Mucosa of descending colon (tissue), 3 donors: Measurements from ENCODE around the gene FAM200C. TPM values are rescaled to one million over a fixed set of nuclear protein-coding genes. Genes with fewer than 3 reads are reported as not detected.

Source experiments
- ATAC-seq: fragments of 200-7000 bp; cut with Tn5 transposase; one replicate; pipeline ENCODE4 v1.9.1; 2020; ENCODE audit warnings: mild to moderate bottlenecking, moderate library complexity
- DNase-seq, 3 donors: peaks; one replicate each; pipeline ENCODE4 v3.0.0-alpha.2; 2020
- H3K36me3 ChIP-seq: fragments of 200-600 bp; one replicate; pipeline ENCODE4 v1.8.0; 2021; ENCODE audit warnings: low read depth, mild to moderate bottlenecking
- H3K4me1 ChIP-seq: fragments of 200-600 bp; one replicate; pipeline ENCODE4 v1.8.0; 2021; ENCODE audit warnings: low read depth, mild to moderate bottlenecking
- H3K4me3 ChIP-seq: fragments of 200-600 bp; one replicate; pipeline ENCODE4 v1.8.0; 2021; ENCODE audit warnings: mild to moderate bottlenecking
- H3K9me3 ChIP-seq: fragments of 200-600 bp; one replicate; pipeline ENCODE4 v1.8.0; 2021; ENCODE audit warnings: mild to moderate bottlenecking
- intact Hi-C, 2 donors: fragments of 100-400 bp; cut with DNase I in 1 of 2; cut with micrococcal nuclease in 1 of 2; formaldehyde crosslinking; loops; one replicate each; pipeline versions ENCODE4 v1.11.0 to v1.11.1; 2022; cut with DNase I, micrococcal nuclease
- total RNA-seq, 3 donors: library from RNA; stranded (reverse); fragmentation: NEBNext Ultra II Directional in 2 of 3; extraction: Animal tissue kit (Norgen Biotek cat#: 25700) in 2 of 3; gene quantifications; one replicate each; pipeline versions ENCODE4 v1.2.1 to v1.2.4, GENCODE V29; 2021 to 2023
- TF ChIP-seq, protein P1 (sequence below): fragments of 200-600 bp; IDR thresholded peaks from one replicate; pipeline ENCODE4 v1.8.0; 2022; ENCODE audit warnings: antibody characterized with exemption, mild to moderate bottlenecking
- donor health status: DM: no; HTN: no; CAD: no; lungs with moderate emphysema.
- donor health status: DM: no; HTN: no; CAD: no.
- donor health status: DM: no; HTN: yes; CAD: no.

FAM200C gene
- total RNA-seq, 3 donors from 2014 or later = 1.7 to 4.3 (median 1.9) TPM

DNA sequence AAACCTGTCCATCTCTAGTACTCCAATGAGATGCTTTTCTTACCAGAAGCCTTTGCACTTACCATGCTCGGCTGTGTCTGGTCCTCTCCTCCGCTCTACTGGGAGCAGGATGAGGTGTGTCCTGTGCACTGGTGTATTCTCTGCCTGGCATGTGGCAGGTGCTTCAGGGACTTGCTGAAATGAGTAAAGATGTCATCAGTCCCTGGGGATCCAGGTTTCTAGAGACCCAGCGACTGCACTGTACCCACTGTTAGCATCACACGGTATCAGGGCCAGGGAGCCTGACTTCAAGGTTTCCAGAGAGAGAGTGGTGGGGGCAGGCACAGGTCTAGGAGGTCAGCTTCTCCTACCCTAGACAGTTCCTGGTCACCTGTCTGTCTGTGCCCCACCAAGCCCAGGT lies 32.3 kb upstream of the FAM200C start:
- intact Hi-C loops = no loop called here
- TF ChIP-seq, protein P1, sequence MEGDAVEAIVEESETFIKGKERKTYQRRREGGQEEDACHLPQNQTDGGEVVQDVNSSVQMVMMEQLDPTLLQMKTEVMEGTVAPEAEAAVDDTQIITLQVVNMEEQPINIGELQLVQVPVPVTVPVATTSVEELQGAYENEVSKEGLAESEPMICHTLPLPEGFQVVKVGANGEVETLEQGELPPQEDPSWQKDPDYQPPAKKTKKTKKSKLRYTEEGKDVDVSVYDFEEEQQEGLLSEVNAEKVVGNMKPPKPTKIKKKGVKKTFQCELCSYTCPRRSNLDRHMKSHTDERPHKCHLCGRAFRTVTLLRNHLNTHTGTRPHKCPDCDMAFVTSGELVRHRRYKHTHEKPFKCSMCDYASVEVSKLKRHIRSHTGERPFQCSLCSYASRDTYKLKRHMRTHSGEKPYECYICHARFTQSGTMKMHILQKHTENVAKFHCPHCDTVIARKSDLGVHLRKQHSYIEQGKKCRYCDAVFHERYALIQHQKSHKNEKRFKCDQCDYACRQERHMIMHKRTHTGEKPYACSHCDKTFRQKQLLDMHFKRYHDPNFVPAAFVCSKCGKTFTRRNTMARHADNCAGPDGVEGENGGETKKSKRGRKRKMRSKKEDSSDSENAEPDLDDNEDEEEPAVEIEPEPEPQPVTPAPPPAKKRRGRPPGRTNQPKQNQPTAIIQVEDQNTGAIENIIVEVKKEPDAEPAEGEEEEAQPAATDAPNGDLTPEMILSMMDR = no peak
- no peak overlapping the region for H3K4me3 ChIP-seq
- no peaks in the 10 kb centered on the region for H3K4me1 ChIP-seq
- ATAC-seq (no peak), DNase-seq (no peak)
- no peaks in the 10 kb centered on the region for H3K9me3 ChIP-seq
- H3K36me3 ChIP-seq = no peaks in the 10 kb centered on the region

DNA sequence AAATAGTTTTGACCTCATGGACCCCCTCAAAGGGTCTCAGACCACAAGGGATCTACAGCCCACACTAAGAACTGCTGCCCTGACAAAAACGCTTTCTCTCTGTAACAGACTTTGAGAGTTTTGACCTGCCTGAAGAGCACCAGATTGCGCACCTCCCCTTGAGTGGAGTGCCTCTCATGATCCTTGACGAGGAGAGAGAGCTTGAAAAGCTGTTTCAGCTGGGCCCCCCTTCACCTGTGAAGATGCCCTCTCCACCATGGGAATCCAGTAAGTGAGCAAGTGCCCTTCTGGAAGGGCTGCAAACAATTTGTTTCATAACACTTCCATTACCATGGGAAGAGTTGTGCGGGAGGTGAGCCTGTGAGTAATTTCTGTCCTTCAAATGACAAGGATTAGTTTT lies 27.8 kb upstream of the FAM200C start:
- H3K4me1 ChIP-seq = no peaks in the 10 kb centered on the region
- TF ChIP-seq, protein P1 = no peak
- no peak for ATAC-seq
- no peak overlapping the region for H3K4me3 ChIP-seq
- H3K9me3 ChIP-seq = no peaks in the 10 kb centered on the region
- DNase-seq = no peak
- intact Hi-C loops = no loop called here
- no peaks in the 10 kb centered on the region for H3K36me3 ChIP-seq

GRCh38 chr5:160423099-160423498 lies 23.2 kb upstream of the FAM200C start:
- Histone ChIP-seq H3K9me3 (no peaks in the 10 kb centered on the region), H3K4me1 (peaks cover 2% of the 10 kb centered on the region), H3K4me3 (no peak overlapping the region), H3K36me3 (no peaks in the 10 kb centered on the region)
- intact Hi-C loops = no loop called here
- DNase-seq = no peak
- TF ChIP-seq, protein P1 = no peak
- no peak for ATAC-seq

DNA sequence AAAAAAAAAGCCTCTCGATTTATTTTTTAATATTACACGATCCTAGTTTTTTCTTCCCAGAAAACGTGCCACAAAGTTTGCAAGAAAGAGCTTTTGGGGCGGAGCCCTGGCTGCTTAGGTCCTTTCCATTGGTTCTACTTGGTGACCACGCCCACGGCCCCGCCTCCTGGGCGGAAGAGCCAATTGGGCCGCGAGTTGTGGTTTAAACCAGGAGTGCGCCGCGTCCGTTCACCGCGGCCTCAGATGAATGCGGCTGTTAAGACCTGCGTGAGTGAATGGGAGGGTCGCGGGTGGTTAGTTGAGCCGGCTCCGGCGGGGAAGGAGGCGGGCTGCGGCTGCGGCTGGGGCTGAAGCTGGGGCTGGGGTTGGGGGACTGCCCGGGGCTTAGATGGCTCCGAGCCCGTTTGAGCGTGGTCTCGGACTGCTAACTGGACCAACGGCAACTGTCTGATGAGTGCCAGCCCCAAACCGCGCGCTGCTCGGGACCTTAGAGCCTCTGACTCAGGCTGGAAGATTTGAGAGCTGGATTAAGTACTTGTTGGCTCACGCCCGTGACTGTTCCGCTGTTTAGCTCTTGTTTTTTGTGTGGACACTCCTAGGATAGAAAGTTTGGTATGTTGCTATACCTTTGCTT lies 21.9 kb upstream of the FAM200C start, which contains the start of gene PTTG1:
TSS of gene PTTG1 (plus strand) at position 231 of the 634 bp plus-strand sequence. CDS start 458 bp downstream, outside the sequence.
- ATAC-seq = peak; percentile 92
- Histone ChIP-seq H3K4me1 (peaks cover 12% of the 10 kb centered on the region), H3K36me3 (no peaks in the 10 kb centered on the region), H3K4me3 (peak within 1 kb of the TSS; percentile 27), H3K9me3 (no peaks in the 10 kb centered on the region)
- DNase-seq = peak; percentile 97 to 99 (median 97)
- intact Hi-C loops = no loop called here
- TF ChIP-seq, protein P1 = no peak

DNA sequence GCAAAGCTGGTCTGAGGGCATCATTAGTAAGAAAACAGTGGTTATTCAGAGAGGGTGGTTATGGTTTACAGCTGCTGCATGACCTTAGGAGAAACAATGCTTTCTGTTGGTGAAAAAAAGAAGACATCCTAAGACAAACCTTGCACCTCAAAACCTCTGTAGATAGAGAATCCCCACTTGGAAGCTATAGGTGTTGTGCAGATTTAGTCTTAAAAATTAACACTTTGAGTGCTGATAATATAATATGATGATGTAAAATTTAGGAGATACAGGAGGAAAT lies 20.4 kb upstream of the FAM200C start:
- TF ChIP-seq, protein P1 = no peak
- ATAC-seq (no peak), DNase-seq (no peak)
- intact Hi-C loops = no loop called here
- no peaks in the 10 kb centered on the region for H3K36me3 ChIP-seq
- peaks cover 12% of the 10 kb centered on the region for H3K4me1 ChIP-seq
- no peak overlapping the region for H3K4me3 ChIP-seq
- H3K9me3 ChIP-seq = no peaks in the 10 kb centered on the region
